Erythroblast (primary cell): Measurements from ENCODE around the gene LAG3.

Source experiments
- GATA1 ChIP-seq: IDR thresholded peaks from 2 replicates; pipeline ENCODE4 v1.6.1; 2011; ENCODE audit warnings: low read depth, mild to moderate bottlenecking, control low read depth, low read length, moderate library complexity
- POLR2A ChIP-seq: IDR thresholded peaks from 2 replicates; pipeline ENCODE4 v1.6.1; 2011; ENCODE audit warnings: mild to moderate bottlenecking, low read length

GRCh38 chr12:6816598-6816997, 44.3 kb downstream of the LAG3 start:
- TF ChIP-seq POLR2A (no peak), GATA1 (no peak)
